B cell (primary cell): ENCODE data around the gene FRMPD2.
"Not testable (repeated sequence)": the region's sequence is repeated elsewhere in the genome, so short reads cannot be mapped to it uniquely, and the experiment has no call there.

Experiments
- CTCF ChIP-seq: fragments of 200-600 bp; IDR thresholded peaks from one replicate; pipeline ENCODE4 v1.8.0; 2022; ENCODE audit warnings: antibody characterized with exemption, mild to moderate bottlenecking
- EZH2 ChIP-seq: IDR thresholded peaks from 2 replicates; pipeline ENCODE4 v1.6.1; 2012; ENCODE audit warnings: borderline replicate concordance, low read depth, mild to moderate bottlenecking, moderate library complexity, low read length; ENCODE audit not compliant: insufficient read depth, poor library complexity, severe bottlenecking

DNA sequence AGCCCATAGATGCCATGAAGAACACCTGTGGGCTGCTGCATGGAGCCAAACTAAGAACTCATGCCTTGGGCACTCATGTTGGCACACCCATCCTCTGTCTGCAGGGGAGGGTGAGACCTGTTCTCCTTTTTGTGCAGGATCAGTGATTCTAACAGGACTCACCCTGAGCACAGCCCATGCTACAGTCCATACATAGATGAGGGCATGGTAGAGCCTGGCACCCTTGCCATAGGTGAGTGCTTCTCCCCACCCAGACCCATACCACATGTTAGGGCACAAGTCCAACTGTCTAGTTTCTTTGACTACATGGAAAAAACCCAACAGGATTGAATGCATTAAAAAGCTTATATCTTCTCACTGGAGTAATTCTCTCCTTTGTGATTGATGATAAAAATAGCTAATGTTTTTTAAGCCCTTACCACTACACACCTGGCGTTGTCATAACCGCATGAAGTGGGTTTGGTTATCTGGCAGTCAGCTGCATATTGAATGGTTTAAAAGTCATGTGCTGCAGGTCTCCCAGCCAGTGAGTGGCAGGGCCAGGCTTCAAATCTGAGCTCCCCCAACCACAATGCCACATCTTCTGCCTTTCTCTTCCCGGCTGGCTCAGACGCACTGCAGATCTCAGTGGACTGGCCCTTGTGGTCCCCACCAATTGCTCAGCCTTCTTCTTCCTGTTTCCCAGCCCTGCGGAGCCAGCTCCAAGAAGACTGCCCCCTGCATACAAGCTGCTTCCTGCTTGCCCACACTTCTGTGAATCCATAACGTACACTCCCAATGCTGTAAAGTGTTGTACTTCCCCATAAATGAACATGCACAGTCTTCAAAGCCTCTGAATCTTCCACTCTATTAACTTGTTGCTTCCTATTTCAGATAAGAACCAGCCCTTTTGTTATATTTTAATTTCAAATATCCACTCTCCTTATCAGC, 120.0 kb downstream of the FRMPD2 start:
- TF ChIP-seq CTCF, EZH2: not testable (repeated sequence)
